Uterus (tissue), 4 donors: ENCODE data around the gene TOP3A. TPM values are rescaled to one million over a fixed set of nuclear protein-coding genes. Genes with fewer than 3 reads are reported as not detected.

Experiments
- DNase-seq, 2 donors: peaks; one replicate each; pipeline ENCODE4 v3.0.0-alpha.2; 2019 to 2020
- H3K27ac ChIP-seq, 2 donors: fragments of 200-600 bp; sonication (generic); 1 replicate in 1 of 2; 2 replicates in 1 of 2; pipeline ENCODE4 v1.5.1; 2016 to 2018
- H3K27me3 ChIP-seq, 2 donors: fragments of 200-600 bp; sonication (generic); one replicate each; pipeline ENCODE4 v1.5.1; 2018 to 2019; ENCODE audit warnings: control low read depth in 1 of 2
- H3K36me3 ChIP-seq, 2 donors: fragments of 200-600 bp; sonication (generic); one replicate each; pipeline ENCODE4 v1.5.1; 2019; ENCODE audit warnings: control low read depth in 1 of 2
- H3K4me1 ChIP-seq, 2 donors: fragments of 200-600 bp; sonication (generic); one replicate each; pipeline ENCODE4 v1.5.1; 2018 to 2019; ENCODE audit warnings: control low read depth in 1 of 2
- H3K4me3 ChIP-seq, 2 donors: fragments of 200-600 bp; sonication (generic); 1 replicate in 1 of 2; 2 replicates in 1 of 2; pipeline ENCODE4 v1.5.1; 2018 to 2019; ENCODE audit warnings: mild to moderate bottlenecking in 1 of 2
- H3K9me3 ChIP-seq, 2 donors: fragments of 200-600 bp; sonication (generic); one replicate each; pipeline ENCODE4 v1.5.1; 2019; ENCODE audit warnings: control low read depth in 1 of 2
- CTCF ChIP-seq, 4 experiments: fragments of 200-600 bp in 2 of 4; fragments of 450-650 bp in 2 of 4; sonication (generic) in 2 of 4; IDR thresholded peaks; one replicate each; pipeline ENCODE4 v1.5.1; 2016 to 2019; ENCODE audit warnings: antibody characterized with exemption in 4 of 4, mild to moderate bottlenecking in 2 of 4, moderate library complexity in 1 of 4
- POLR2A ChIP-seq, 2 donors: fragments of 450-650 bp; IDR thresholded peaks; one replicate each; pipeline ENCODE4 v1.6.1; 2016; ENCODE audit warnings: antibody characterized with exemption in 2 of 2, mild to moderate bottlenecking in 1 of 2, moderate library complexity in 1 of 2
- intact Hi-C: fragments of 100-400 bp; cut with DNase I; formaldehyde crosslinking; loops from one replicate; pipeline ENCODE4 v1.15.1; 2023; ENCODE audit warnings: low total_unique reads
- total RNA-seq, 4 donors: library from RNA; depleted of rRNA in 3 of 4; stranded (reverse); fragments of >200 nt in 3 of 4; gene quantifications; one replicate each; pipeline versions ENCODE4 v1.1.0 to v1.2.4, GENCODE V29; 2014 to 2023
- donor health status: DM: yes; HTN: yes; CAD: no.

Gene TOP3A
- total RNA-seq, 4 donors from 2014 or later: 28.9 to 89.7 (median 63.4) TPM

GRCh38 chr17:18248811-18249210, 66.0 kb downstream of the TOP3A start:
- intact Hi-C loops: no loop called here
- DNase-seq: no peak
- Histone ChIP-seq H3K9me3 (no peaks in the 10 kb centered on the region), H3K36me3 (no peaks in the 10 kb centered on the region), H3K4me1 (no peaks in the 10 kb centered on the region), H3K27me3 (no peaks in the 10 kb centered on the region), H3K27ac (peak overlapping the region; percentile 0 to 22), H3K4me3 (no peak overlapping the region)
- TF ChIP-seq POLR2A (IDR thresholded peaks at IDR 0.05) (no peak), CTCF (IDR thresholded peaks at IDR 0.05) (no peak)

GRCh38 chr17:18248300-18248731, 66.5 kb downstream of the TOP3A start:
- Histone ChIP-seq H3K4me1 (no peaks in the 10 kb centered on the region), H3K27me3 (no peaks in the 10 kb centered on the region), H3K4me3 (no peak overlapping the region), H3K9me3 (no peaks in the 10 kb centered on the region), H3K27ac (peak overlapping the region; percentile 0 to 22), H3K36me3 (no peaks in the 10 kb centered on the region)
- no peak for TF ChIP-seq POLR2A (IDR thresholded peaks at IDR 0.05)
- TF ChIP-seq CTCF (IDR thresholded peaks at IDR 0.05): peak; percentile 56 to 75 (median 62)
- peak; percentile 67 to 72 for DNase-seq
- intact Hi-C loops: no loop called here

- DNase-seq: peak; percentile 47
Measured at GRCh38 chr17:18247613-18248001, 67.2 kb downstream of the TOP3A start.

GRCh38 chr17:18246880-18247612, 67.7 kb downstream of the TOP3A start:
- no peaks in the 10 kb centered on the region for H3K27me3 ChIP-seq
- H3K4me3 ChIP-seq: no peak overlapping the region
- intact Hi-C loops: no loop called here
- peak; percentile 57 to 71 for DNase-seq
- H3K9me3 ChIP-seq: no peaks in the 10 kb centered on the region
- H3K4me1 ChIP-seq: no peaks in the 10 kb centered on the region
- H3K27ac ChIP-seq: no peak overlapping the region
- TF ChIP-seq POLR2A (IDR thresholded peaks at IDR 0.05) (no peak), CTCF (IDR thresholded peaks at IDR 0.05) (no peak)
- H3K36me3 ChIP-seq: no peaks in the 10 kb centered on the region

More at GRCh38 chr17:18247613-18248001, 67.2 kb downstream of the TOP3A start:
- Histone ChIP-seq H3K9me3 (no peaks in the 10 kb centered on the region), H3K4me3 (no peak overlapping the region), H3K27me3 (no peaks in the 10 kb centered on the region), H3K4me1 (no peaks in the 10 kb centered on the region), H3K36me3 (no peaks in the 10 kb centered on the region), H3K27ac (peak overlapping the region in 1 of 2 donors; percentile 22)
- TF ChIP-seq POLR2A (IDR thresholded peaks at IDR 0.05): no peak
- intact Hi-C loops: no loop called here

GRCh38 chr17:18246109-18246725, 68.6 kb downstream of the TOP3A start:
- H3K27ac ChIP-seq: no peak overlapping the region
- no peaks in the 10 kb centered on the region for H3K9me3 ChIP-seq
- H3K4me3 ChIP-seq: no peak overlapping the region
- H3K4me1 ChIP-seq: no peaks in the 10 kb centered on the region
- DNase-seq: no peak
- H3K27me3 ChIP-seq: no peaks in the 10 kb centered on the region
- TF ChIP-seq CTCF (IDR thresholded peaks at IDR 0.05) (no peak), POLR2A (IDR thresholded peaks at IDR 0.05) (no peak)
- H3K36me3 ChIP-seq: no peaks in the 10 kb centered on the region
- intact Hi-C loops: no loop called here
